ENCODE measurements around the gene HOXD13.

The HOXD13 gene

DNA sequence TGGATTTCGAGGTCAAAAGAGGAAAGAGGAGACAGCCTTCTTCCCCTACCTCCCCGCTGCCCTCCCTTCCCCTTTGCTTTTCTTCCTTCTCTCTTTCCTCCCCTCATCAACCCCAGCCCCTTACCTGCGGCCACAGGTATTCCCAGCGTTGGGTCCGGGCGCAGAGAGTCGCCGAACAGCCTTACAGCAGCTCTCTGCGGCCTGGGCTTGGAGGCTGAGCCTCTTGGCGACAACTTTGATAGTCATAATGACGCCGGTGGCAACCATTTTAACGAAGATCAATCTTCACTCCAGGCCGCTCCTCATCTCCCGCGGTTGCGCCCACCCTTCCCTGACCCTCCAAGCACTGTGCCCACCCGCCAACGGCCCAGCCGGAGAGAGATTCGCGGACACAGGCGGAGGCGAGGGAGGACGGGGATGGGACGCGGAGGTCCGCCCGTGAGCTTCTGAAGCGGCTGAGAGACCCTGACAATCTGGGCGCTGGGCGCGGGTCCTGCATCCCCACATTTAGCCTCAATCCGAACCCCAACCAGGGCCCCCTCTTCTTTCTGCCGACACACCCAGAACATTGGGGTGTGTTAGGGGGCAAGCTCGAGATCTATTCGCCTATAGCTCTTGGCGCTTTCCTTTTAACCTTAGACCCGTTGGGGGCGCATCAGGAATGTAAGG, 7.3 kb upstream of the HOXD13 start:
- no peak overlapping the region for H3K4me3 ChIP-seq (IDR thresholded peaks at IDR 0.05; ENCODE audit: insufficient read depth, low read depth, low read length)
- H3K9ac ChIP-seq: no peak overlapping the region
- no peaks in the 10 kb centered on the region for H3K79me2 ChIP-seq (ENCODE audit: insufficient read depth, low read depth)

DNA sequence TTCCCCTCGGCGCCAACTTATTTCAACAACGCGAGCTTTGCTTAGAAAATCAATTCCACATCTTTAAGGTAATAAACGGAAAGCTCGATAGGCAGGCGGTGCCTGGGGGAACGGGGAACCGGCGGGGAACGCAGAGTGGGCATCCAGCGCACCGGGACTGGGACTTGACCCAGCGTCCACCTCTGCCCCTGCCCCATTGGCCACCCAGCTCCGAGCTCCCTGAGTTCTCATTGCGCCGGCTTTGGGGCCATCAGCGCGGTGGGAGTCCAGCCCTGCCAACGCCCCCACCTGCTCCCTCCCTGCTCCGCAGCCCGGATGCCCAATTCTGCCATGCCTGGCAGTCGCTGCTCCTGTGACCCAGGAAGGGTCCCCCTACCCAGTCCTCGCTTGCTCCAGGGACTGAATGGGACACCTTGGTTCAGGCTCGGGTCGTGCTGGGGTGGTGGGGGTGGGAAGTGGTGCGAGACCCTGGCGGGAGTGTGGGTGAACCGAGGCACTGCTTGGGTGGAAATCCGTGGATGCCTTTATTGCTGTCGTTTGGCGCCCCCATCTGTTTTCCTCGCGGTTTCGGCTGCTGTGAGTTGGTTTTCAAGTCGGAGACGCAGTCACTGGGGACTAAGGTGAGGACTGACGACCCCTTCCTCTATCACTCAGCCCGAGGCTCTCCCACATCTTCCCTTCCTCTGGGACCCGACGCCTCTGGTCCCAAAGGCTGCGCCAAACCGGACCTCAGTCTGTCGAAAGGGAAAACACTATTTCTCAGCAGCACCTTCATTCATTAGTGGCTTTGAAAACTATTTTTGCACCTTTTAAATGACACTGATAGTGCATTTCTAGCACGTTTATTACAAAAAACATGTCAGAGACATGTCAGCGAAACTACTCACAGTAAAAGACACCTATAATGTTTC, 6.4 kb upstream of the HOXD13 start:
- TF ChIP-seq, protein P1, sequence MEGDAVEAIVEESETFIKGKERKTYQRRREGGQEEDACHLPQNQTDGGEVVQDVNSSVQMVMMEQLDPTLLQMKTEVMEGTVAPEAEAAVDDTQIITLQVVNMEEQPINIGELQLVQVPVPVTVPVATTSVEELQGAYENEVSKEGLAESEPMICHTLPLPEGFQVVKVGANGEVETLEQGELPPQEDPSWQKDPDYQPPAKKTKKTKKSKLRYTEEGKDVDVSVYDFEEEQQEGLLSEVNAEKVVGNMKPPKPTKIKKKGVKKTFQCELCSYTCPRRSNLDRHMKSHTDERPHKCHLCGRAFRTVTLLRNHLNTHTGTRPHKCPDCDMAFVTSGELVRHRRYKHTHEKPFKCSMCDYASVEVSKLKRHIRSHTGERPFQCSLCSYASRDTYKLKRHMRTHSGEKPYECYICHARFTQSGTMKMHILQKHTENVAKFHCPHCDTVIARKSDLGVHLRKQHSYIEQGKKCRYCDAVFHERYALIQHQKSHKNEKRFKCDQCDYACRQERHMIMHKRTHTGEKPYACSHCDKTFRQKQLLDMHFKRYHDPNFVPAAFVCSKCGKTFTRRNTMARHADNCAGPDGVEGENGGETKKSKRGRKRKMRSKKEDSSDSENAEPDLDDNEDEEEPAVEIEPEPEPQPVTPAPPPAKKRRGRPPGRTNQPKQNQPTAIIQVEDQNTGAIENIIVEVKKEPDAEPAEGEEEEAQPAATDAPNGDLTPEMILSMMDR (conservative IDR thresholded peaks at IDR 0.05; ENCODE audit: low read depth, low read length): peak; percentile 47; the same call in 1 of the 2 replicates
- Histone ChIP-seq H3K36me3 (ENCODE audit: insufficient read depth) (no peaks in the 10 kb centered on the region), H3K27ac (no peak overlapping the region), H4K20me1 (ENCODE audit: insufficient read depth) (no peaks in the 10 kb centered on the region), H3K4me1 (ENCODE audit: low read depth, poor library complexity, severe bottlenecking) (no peaks in the 10 kb centered on the region), H3K4me3 (IDR thresholded peaks at IDR 0.05; ENCODE audit: insufficient read depth, low read depth, low read length) (no peak overlapping the region), H3K79me2 (ENCODE audit: insufficient read depth, low read depth) (no peaks in the 10 kb centered on the region), H3K27me3 (ENCODE audit: insufficient read depth, low read depth) (no peaks in the 10 kb centered on the region), H3K4me2 (no peak overlapping the region; the same call in 1 of the 2 replicates), H2AFZ (ENCODE audit: low read depth) (no peak overlapping the region), H3K9ac (no peak overlapping the region)

More for the DNA sequence above, 7.3 kb upstream of the HOXD13 start:
- Histone ChIP-seq H4K20me1 (ENCODE audit: insufficient read depth) (no peaks in the 10 kb centered on the region), H2AFZ (ENCODE audit: low read depth) (no peak overlapping the region), H3K4me1 (ENCODE audit: low read depth, poor library complexity, severe bottlenecking) (no peaks in the 10 kb centered on the region), H3K36me3 (ENCODE audit: insufficient read depth) (no peaks in the 10 kb centered on the region), H3K27ac (no peak overlapping the region), H3K4me2 (no peak overlapping the region), H3K27me3 (ENCODE audit: insufficient read depth, low read depth) (no peaks in the 10 kb centered on the region)
- TF ChIP-seq, protein P1 (conservative IDR thresholded peaks at IDR 0.05; ENCODE audit: low read depth, low read length): no peak

- Histone ChIP-seq H3K27me3 (ENCODE audit: insufficient read depth, low read depth) (no peaks in the 10 kb centered on the region), H4K20me1 (ENCODE audit: insufficient read depth) (no peaks in the 10 kb centered on the region), H3K4me3 (IDR thresholded peaks at IDR 0.05; ENCODE audit: insufficient read depth, low read depth, low read length) (no peak overlapping the region)
These were observed 5.0 kb upstream of the HOXD13 start for GRCh38 chr2:176087330-176088047.

More at GRCh38 chr2:176087330-176088047, 5.0 kb upstream of the HOXD13 start:
- H3K4me1 ChIP-seq (ENCODE audit: low read depth, poor library complexity, severe bottlenecking): no peaks in the 10 kb centered on the region
- no peak overlapping the region for H3K27ac ChIP-seq
- H3K4me2 ChIP-seq: no peak overlapping the region
- peak overlapping the region; percentile 54 for H2AFZ ChIP-seq (ENCODE audit: low read depth)
- no peaks in the 10 kb centered on the region for H3K36me3 ChIP-seq (ENCODE audit: insufficient read depth)
- TF ChIP-seq, protein P1 (conservative IDR thresholded peaks at IDR 0.05; ENCODE audit: low read depth, low read length): no peak
- H3K79me2 ChIP-seq (ENCODE audit: insufficient read depth, low read depth): no peaks in the 10 kb centered on the region
- no peak overlapping the region for H3K9ac ChIP-seq
